CD4-positive, alpha-beta T cell treated with Interleukin-17A for 4 hours (primary cell): Measurements from ENCODE around the gene CRKL.
"Not testable (repeated sequence)": the region's sequence is repeated elsewhere in the genome, so short reads cannot be mapped to it uniquely, and the experiment has no call there.

ENCODE experiments used
- DNase-seq: peaks from one replicate; pipeline ENCODE4 v3.0.0-alpha.2; 2020; ENCODE audit warnings: mixed read lengths

Gene CRKL

DNA sequence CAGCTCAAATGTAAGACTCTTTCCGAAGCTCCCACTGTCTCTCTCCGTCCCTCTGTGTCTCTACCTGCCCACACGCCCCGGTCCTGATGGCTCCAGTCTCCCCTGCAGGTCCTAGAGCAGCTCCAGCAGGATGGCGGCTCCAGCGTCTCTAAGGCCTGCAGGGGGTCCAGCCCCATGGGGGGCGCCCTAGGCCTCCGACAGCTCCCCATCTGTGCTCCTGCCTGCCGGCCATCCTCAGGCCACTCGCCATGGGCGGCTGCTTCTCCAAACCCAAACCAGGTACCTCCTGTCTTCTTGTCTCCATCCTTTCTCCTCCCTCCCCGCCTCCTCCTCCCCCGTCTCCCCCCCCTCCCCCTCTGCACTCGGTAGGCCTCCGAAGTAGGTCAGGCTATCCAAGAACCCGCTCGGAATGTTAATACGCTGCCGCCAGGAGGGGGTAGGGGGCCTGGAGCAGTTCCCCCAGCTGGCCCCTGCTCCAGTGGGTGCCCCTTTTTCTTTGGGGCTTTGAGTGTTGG lies 50.5 kb downstream of the CRKL start:
- DNase-seq = no peak

DNA sequence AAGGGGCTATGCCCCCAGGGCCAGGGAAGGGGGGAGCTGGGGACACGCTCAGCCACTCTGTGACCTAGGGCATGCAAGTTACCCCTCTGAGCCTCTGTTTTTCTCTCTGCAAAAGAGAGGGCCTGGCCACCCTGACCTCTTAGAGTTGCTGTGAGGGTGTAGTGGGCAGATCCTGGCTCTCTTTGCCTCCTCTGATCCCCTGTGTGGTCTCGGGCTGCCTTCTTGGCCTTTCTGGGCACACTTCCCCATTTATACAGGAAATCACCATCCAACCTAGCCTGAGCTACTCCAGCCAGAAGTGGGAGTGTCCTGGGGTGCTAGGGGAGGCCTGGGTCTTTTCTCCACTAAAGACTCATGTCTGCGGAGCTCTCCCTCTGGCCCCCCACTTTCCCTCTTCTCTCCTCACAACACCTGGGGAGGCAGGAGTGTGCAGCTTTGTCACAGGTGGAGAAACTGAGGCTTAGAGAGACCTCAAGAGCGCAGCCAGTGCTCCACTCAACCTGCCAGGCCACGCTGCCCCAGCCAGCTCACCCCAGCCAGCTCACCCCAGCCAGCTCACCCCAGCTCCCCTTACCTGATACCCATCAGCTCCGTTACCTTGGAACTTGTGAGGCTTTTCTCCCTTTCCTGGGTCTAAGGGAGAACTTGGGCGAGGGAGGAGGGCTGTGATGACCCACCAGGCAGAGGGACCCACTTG lies 51.2 kb downstream of the CRKL start:
- no peak for DNase-seq

DNA sequence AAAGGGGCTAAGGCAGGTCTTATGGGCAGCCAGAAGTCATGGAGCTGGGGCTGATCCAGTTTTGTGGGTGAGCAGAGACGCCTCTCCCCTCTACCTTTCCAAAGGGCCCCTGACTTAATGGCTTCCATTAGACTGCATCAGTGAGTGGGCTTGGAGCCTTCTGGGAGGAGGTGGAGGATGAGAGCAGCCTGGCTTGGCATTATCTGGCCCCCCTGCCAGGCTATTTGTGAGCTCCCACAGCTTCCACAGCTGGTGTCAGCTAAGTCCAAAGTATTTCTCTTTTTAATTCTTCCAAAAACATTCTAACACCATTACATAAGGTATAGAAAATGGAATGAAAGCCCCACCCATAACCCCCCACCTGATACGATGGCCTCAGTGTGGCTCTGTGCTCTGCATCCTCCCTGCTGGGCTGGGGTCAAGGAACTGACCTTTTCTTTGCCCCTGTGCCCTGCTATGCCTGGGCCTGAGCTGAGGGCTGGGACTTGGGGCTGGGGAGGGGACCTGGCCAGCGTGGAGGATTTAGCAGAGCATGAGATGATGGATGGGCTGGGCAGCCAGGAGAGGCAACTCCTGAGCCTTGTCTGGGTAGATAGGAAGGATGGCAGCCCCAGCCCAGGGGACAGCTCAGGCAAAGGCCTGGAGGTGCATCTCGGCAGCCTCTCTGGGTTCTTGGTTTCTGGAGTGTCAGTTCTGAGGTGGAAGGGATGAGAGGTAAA lies 53.9 kb downstream of the CRKL start:
- DNase-seq = no peak

DNA sequence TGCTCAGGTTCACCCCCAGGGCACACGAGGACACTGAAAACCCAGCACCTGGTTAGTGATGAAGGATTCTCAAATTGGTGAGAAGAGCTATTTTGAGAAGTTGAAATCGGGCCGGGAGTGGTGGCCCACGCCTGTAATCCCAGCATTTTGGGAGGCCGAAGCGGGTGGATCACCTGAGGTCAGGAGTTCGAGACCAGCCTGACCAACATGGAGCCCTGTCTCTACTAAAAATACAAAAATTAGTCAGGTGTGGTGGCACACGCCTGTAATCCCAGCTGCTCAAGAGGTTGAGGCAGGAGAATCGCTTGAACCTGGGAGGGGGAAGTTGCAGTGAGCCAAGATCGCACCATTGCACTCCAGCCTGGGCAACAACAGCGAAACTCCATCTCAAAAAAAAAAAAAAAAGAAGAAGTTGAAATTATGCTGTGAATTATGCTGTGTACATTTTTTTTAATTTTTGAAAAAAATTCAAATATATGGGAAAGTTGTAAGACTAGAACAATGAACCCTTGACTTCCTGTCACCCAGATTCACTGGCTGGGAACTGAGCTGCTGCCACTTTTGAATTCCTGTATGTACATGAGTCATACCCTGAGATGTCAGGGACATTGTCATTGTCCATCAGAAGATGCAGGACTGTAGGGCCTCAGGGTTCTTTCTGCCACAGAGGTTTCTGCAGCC lies 54.9 kb downstream of the CRKL start:
- DNase-seq = not testable (repeated sequence)

DNA sequence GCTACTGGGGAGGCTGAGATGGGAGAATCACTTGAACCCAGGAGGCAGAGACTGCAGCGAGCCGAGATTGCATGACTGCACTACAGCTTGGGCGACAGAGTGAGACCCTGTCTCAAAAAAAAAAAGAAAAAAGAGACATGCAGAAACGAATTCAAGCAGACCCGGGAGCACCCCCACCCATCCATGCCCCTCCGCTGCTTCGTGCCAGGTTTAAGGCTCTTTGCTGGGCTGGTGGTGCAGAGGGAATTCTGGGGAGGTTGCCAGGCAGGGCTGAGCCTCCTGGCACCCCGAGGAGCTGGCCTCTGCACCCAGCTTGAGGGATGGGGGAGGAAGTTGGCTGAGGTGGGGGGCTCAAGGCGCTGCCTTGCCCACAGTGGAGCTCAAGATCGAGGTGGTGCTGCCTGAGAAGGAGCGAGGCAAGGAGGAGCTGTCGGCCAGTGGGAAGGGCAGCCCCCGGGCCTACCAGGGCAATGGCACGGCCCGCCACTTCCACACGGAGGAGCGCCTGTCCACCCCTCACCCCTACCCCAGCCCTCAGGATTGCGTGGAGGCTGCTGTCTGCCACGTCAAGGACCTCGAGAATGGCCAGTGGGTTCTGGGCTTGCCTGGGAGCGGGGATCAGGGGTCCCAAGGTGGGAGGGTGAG lies 55.8 kb downstream of the CRKL start:
- DNase-seq = no peak

DNA sequence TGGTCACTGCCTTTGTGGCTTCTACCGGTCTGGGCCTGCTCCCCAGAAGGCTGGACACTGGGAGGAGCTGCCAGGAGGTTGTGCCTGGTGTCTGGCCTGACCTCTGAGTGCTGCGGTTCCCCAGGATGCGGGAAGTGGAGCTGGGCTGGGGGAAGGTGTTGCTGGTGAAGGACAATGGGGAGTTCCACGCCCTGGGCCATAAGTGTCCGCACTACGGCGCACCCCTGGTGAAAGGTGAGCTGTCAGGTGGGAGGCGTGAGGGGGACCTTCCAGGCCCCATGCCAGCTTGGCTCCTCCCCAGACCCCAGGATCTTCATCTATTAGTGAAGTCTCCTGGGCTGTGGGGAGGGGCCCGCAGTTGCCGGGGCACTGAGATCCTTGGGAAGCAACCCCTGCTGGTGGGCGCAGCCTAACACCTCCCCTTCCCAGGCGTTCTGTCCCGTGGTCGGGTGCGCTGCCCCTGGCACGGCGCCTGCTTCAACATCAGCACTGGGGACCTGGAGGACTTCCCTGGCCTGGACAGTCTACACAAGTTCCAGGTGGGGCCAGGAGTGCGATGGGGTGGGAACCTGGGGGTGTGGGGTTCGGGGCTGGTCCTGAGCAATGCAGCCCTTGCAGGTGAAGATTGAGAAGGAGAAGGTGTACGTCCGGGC lies 56.6 kb downstream of the CRKL start:
- DNase-seq = no peak

DNA sequence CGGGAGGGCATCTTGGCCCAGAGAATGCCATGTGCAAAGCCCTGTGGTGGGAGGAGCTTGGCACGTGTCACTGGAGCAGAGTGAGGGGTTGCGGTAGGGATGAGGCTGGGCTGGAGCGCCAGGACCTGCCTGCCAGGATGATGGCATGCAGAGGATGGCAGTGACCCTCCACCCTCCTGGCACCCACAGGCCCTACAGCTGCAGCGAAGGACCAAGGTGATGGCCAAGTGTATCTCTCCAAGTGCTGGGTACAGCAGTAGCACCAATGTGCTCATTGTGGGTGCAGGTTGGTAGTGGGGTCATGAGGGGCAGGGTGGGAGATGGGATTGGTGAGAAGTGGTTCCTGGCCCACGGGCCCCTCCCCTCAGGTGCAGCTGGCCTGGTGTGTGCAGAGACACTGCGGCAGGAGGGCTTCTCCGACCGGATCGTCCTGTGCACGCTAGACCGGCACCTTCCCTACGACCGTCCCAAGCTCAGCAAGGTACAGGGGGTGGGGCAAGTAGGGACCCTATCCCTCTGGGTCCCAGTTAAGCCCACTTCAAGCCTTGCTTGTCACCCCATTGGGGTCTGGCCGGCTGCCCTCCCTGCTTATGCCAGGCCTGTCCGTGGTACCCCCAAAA lies 57.2 kb downstream of the CRKL start:
- DNase-seq = no peak

DNA sequence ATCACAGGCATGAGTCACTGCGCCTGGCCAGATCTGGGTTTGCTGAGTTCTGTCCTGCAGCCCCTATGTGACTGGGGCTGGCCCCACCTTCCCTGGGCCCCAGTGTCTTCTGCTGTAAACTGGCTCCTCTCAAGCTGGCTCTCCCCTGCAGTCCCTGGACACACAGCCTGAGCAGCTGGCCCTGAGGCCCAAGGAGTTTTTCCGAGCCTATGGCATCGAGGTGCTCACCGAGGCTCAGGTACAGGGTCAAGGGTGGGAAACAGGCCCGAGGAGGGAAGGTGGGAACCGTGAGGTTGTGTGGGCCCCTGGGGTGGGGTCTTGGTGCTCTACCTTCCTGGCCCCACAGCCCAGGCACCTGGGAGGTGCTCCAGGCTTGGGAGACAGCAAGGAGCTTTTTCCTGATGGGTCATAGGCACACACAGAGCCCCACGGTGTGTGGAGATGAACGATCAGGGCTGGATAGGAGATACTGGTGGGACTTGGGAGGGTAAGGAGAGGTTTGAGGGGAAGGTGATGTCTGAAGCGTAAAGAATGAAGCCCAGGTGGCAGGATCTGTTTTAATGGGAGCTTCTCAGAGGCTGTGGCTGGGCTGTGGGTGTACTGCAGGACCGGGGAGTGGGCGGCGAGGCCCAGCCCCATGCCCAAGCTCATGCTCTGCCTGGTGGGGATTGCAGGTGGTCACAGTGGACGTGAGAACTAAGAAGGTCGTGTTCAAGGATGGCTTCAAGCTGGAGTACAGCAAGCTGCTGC lies 58.5 kb downstream of the CRKL start:
- DNase-seq = no peak

DNA sequence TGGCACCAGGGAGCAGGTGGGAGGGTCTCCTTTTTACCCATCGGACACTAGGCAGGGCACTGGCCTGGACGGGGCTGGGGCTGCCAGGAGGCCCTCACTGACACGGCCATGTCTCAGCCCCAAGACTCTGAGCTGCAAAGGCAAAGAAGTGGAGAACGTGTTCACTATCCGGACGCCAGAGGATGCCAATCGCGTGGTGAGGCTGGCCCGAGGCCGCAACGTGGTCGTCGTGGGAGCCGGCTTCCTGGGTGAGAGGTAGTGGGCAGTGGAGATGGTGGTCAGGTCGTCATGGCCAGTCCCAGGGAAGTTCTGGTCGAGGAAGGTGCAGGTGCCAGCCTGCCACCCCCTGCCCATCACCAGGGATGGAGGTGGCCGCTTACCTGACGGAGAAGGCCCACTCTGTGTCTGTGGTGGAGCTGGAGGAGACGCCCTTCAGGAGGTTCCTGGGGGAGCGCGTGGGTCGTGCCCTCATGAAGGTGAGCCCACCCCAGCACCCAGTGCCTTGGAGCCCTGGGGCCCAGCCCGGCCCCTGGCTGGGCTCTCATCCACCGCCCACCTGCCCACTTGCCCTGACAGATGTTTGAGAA lies 59.2 kb downstream of the CRKL start:
- DNase-seq = no peak

DNA sequence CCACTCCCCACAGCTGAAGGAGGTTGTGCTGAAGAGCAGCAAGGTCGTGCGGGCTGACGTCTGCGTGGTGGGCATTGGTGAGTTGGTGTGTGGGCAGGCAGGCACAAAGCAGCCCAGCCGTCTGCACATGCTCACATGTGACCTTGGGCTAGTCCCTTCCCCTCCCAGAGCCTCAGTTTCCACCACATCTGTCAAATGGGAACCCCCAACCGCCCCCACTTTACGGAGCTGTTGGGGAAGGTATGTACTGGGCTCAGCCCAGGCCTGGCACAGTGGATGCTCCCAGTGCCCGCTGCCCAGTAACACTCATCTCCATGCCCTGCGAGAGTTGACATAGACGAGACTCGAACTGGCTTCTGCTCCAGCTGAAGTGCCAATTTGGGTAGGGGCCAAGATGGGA lies 59.8 kb downstream of the CRKL start:
- DNase-seq = no peak

DNA sequence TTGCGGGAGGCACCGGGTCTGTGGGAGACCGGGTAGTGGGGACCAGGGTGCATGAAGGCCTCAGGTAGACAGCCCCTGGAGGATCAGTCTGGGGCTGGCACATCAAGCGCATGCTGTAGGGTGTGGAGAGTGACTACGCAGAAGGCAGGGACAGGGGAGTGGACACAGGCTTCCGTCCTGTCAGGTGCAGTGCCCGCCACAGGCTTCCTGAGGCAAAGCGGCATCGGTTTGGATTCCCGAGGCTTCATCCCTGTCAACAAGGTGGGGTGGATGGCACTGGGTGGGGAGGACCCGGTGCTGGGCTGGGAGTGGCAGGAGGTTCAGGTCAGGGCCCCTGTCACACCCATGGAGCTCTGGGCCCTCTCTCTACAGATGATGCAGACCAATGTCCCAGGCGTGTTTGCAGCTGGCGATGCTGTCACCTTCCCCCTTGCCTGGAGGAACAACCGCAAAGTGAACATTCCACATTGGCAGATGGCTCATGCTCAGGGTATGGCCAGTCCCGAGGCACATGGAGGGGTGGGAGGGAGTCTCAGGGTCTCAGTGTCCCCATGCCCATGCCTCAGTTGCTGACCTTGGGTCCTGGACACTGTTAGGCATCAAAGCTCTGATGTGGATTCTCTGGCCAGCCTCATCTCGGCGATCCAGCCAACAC lies 60.4 kb downstream of the CRKL start:
- DNase-seq = no peak

DNA sequence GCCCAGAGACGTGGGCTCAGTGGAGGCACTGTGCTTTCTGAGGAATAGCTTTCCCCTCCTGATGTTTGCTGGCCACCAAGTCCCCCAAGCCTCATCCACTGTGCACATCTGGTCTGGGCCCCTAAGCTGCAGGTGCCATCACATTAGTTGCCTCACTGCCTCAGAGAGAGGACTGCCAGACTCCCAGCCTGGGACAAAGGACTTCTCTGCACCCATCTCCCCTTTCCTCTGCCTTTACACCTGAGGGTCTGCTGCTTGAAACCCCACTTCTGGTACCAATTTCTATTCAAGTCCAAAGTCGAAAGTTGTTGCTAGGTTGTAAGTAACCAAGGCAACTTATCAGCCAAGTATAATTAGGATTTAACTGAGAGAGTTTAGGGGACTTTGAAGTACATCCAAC lies 61.2 kb downstream of the CRKL start:
- no peak for DNase-seq

DNA sequence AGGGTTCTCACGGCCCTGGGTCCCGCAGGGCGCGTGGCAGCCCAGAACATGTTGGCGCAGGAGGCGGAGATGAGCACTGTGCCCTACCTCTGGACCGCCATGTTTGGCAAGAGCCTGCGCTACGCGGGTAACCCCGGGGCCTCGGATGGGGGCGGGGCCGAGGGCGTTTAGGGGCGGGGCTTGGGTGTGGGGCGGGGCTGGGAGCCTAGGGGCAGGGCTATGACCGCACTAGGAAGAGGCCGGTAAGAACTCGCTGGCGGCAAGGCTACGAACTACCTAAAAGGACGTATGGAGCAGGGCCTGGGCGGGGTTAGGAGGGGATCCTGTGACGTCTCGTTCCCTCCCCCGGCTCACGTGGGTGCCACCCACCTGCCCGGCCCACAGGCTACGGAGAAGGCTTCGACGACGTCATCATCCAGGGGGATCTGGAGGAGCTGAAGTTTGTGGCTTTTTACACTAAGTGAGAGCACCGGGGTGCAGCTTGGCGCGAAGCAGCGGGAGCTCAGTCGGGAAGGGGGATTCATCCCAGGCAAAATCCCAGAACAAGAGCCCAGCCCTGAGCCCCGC lies 62.1 kb downstream of the CRKL start:
- peak; percentile 59 for DNase-seq

DNA sequence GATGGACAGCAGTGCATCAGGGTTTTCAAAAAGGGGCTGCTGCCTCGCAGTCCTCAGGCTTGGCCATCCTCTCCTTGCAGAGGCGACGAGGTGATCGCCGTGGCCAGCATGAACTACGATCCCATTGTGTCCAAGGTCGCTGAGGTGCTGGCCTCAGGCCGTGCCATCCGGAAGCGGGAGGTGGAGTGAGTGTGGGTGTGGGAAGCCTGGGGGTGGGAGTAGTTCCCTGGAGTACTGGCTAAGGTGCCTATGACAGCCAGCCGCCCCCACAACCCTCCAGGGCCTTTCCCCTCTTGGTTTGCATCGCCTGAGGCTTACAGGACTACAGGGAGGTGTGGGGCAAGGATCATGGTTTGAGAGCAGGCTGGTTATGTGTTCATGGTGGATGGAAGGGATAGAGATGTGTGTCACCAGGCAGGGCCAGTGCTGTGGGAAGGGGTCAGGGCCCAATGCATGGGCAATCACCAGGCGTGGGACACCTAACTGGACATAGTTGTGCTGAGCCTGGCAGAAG lies 62.8 kb downstream of the CRKL start:
- no peak for DNase-seq

DNA sequence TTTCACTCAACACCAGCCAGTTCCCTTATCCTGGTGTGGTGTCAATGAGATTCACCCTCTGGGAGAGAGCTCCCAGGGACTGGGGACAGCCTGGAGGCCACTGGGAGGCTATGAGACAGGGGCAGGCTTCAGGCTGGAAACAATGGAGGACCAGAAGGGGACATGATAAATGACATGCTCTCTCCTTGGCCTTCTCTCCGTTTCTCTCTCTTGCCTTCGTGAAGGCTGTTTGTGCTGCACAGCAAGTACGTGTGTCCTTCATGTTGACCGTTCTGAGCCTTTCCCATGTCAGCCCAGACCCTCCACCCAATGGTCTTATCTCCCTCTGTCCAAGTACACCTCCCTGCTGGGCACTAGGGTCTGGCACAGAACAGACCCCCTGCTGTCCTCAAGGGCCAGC lies 63.3 kb downstream of the CRKL start:
- DNase-seq = no peak

DNA sequence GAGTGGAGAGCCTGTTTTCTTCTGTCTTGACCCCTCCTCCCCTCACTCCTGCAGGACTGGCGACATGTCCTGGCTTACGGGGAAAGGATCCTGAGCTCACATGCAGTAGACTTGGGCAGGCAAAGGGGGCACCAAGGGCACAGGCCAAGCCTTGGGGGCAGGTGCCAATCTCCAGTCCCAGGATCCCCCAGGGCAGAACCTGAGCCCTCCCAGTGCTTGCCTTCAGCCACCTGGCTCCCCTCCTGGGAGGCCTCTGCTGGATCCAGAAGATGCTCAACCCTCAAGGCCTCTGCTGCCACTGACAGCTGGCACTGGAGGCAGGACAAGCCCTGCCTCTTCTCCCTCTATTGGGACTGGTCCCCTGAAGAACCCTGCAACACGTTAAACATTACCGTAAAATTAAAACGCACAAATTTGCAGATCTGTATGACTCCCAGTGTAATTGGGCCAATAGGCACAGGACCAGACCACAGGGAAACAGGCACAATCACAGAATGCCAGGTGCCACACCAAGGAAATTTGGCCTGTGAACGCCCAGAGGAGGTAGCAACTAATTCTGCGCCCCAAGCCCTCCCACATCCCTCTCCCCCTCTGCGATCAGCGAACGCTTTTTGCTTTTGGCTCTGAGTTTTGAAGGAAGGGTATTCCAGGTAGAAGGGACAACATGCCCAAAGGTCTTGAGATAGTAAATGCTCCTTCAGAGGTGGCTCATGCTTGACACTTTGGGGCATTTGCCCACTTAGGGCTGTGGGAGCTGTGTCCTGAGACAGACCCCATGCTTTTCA lies 63.9 kb downstream of the CRKL start:
- no peak for DNase-seq

DNA sequence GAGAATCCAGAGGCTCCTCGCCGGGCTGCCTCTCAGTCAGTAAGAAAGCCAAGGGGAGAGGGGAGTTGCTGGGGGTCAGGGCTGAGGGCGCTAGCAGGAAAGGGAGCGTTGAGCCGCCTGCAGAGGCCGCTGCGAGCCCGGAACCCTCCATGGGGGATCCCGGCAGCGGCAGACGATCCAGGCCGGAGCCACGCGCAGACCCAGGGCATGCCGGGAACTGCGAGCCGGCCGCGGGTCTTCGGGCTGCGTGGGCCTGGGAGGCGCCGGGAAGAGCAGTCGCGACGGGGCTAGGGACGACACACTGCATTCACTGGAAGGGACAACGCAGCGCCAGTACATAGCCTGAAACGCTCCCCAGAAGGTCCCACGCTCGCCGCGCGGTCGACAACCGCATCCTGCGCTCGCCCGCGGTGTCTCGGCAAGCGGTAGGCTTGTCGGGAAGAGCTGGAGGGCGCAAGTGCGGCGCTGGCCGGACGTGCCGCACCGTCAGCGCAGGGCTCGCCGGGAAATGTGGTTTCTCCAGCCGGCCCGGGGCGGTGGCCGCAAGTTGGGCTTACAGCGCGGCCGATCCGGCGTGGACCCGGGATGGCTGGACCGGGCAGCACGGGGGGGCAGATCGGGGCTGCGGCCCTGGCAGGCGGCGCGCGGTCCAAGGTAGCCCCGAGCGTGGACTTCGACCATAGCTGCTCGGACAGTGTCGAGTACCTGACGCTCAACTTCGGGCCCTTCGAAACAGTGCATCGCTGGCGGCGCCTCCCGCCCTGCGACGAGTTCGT lies 64.8 kb downstream of the CRKL start, which contains the start of gene LZTR1:
Gene LZTR1 (plus strand): TSS at position 511 of the 776 bp plus-strand sequence. CDS start 75 bp downstream, at position 586.
- peak; percentile 81 for DNase-seq

DNA sequence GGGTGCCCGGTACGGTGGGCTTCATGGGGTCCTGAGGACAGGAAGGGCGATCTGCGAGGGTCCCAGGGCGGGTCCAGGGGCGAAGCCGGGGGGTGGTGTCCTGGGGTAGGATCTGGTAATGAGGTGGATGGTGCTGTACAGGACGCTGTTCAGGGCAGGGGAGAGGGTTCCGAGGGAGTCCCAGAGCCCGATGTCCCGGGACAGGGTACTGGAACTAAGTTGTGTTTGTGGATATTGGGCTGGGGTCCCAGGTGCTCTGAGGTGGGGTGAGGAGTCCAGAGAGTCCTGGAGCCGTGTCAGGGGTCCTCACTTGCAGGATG lies 65.3 kb downstream of the CRKL start:
- DNase-seq = no peak
